HG02759 (cell line): ENCODE data around the gene APLF.
"Not testable (repeated sequence)": the region's sequence is repeated elsewhere in the genome, so short reads cannot be mapped to it uniquely, and the experiment has no call there.

Experiments
- ATAC-seq: cut with Tn5 transposase; IDR thresholded peaks from one replicate; pipeline ENCODE4 v1.9.1; 2021; ENCODE audit warnings: mild to moderate bottlenecking, moderate library complexity; ENCODE audit not compliant: unreplicated experiment

The APLF gene

GRCh38 chr2:68475110-68475509 lies 7.7 kb downstream of the APLF start:
- no peak for ATAC-seq

GRCh38 chr2:68475576-68475975 lies 8.2 kb downstream of the APLF start:
- no peak for ATAC-seq

- no peak for ATAC-seq
Measured at GRCh38 chr2:68476454-68476853, 9.1 kb downstream of the APLF start.

GRCh38 chr2:68478688-68479087 lies 11.3 kb downstream of the APLF start:
- no peak for ATAC-seq

GRCh38 chr2:68482296-68482820 lies 15.0 kb downstream of the APLF start:
- ATAC-seq: no peak

- no peak for ATAC-seq
Measured at GRCh38 chr2:68483011-68483410, 15.6 kb downstream of the APLF start.

GRCh38 chr2:68487773-68488355 lies 20.5 kb downstream of the APLF start:
- ATAC-seq: no peak

- not testable (repeated sequence) for ATAC-seq
Measured at GRCh38 chr2:68488605-68489004, 21.2 kb downstream of the APLF start.

- no peak for ATAC-seq
Measured at GRCh38 chr2:68489282-68489681, 21.9 kb downstream of the APLF start.

- ATAC-seq: no peak
Measured at GRCh38 chr2:68491582-68491981, 24.2 kb downstream of the APLF start.

- no peak for ATAC-seq
Measured at GRCh38 chr2:68499133-68499532, 31.7 kb downstream of the APLF start.

- no peak for ATAC-seq
Measured at GRCh38 chr2:68500649-68501048, 33.3 kb downstream of the APLF start.

- no peak for ATAC-seq
Measured at GRCh38 chr2:68501768-68502167, 34.4 kb downstream of the APLF start.

- no peak for ATAC-seq
Measured at GRCh38 chr2:68505603-68506159, 38.3 kb downstream of the APLF start.

GRCh38 chr2:68506170-68506569 lies 38.8 kb downstream of the APLF start:
- ATAC-seq: no peak

- ATAC-seq: no peak
Measured at GRCh38 chr2:68512326-68512725, 44.9 kb downstream of the APLF start.

GRCh38 chr2:68512966-68513365 lies 45.6 kb downstream of the APLF start:
- ATAC-seq: no peak

GRCh38 chr2:68514316-68514929 lies 47.0 kb downstream of the APLF start:
- no peak for ATAC-seq

GRCh38 chr2:68516051-68516955 lies 48.9 kb downstream of the APLF start:
- no peak for ATAC-seq

- ATAC-seq: no peak
Measured at GRCh38 chr2:68519236-68519635, 51.9 kb downstream of the APLF start.

- no peak for ATAC-seq
Measured at GRCh38 chr2:68521037-68521436, 53.7 kb downstream of the APLF start.
